ENCODE results near the gene SMAD6. TPM values are rescaled to one million over a fixed set of nuclear protein-coding genes. Genes with fewer than 3 reads are reported as not detected.
"Not testable (repeated sequence)": the region's sequence is repeated elsewhere in the genome, so short reads cannot be mapped to it uniquely, and the experiment has no call there.

SMAD6 gene
- total and polyA plus RNA-seq, 2 experiments from 2014 or later: 1.6 to 15.7 TPM

DNA sequence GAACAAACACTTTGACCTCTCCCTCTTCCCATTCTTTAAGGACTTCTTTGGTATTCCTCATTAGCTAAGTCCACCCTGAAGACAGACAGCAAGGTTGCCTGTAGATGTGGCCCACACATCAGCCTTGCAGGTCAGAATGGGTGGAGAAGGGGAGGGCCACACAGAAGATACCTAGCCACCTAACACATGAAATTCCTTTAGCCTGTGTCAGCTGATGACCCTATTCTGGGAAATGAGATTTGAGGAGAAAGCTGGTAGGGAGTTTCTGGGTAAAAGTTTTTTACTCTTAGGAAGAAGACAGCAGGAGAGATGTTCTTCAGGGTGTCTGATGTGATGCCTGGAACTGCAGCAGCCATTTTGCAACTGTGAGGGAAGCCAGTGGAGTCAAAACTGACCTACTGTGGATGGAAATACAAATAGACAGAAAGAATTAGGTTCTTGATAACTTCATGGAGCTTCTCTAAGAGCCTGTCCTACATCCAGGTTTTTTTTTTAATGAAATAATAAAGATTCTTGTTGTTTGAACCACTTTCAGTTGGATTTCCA, 17.8 kb upstream of the SMAD6 start:
- Mint-ChIP-seq H3K27ac (no peak overlapping the region), H3K36me3 (ENCODE audit: low read depth) (peaks cover 12% of the 10 kb centered on the region), H3K4me1 (peaks cover 9% of the 10 kb centered on the region), H3K27me3 (ENCODE audit: insufficient read depth, low read depth, poor library complexity) (peaks cover 3% of the 10 kb centered on the region), H3K9me3 (peaks cover 13% of the 10 kb centered on the region), H3K4me3 (no peak overlapping the region)
- Histone ChIP-seq H3F3A (replicated peaks; ENCODE audit: low read depth) (no peaks in the 10 kb centered on the region), H3K27ac (ENCODE audit: low read depth) (no peak overlapping the region), H3K36me3 (ENCODE audit: insufficient read depth) (no peaks in the 10 kb centered on the region), H3K4me2 (no peak overlapping the region), H3K27me3 (ENCODE audit: insufficient read depth) (no peaks in the 10 kb centered on the region), H3K4me3 (no peak overlapping the region), H3K79me2 (replicated peaks; ENCODE audit: insufficient read depth) (no peaks in the 10 kb centered on the region), H4K20me1 (replicated peaks; ENCODE audit: insufficient read depth) (no peaks in the 10 kb centered on the region), H3K4me1 (ENCODE audit: insufficient read depth) (peaks cover 9% of the 10 kb centered on the region), H3K9me2 (ENCODE audit: insufficient read depth) (no peaks in the 10 kb centered on the region), H2AFZ (no peak overlapping the region)
- ATAC-seq: no peak
- no peak for DNase-seq (ENCODE audit: low spot score)
- TF ChIP-seq NANOG (IDR thresholded peaks at IDR 0.05; ENCODE audit: borderline replicate concordance): no peak
- TF ChIP-seq STAT1 (IDR thresholded peaks at IDR 0.05; ENCODE audit: unreplicated experiment): no peak

DNA sequence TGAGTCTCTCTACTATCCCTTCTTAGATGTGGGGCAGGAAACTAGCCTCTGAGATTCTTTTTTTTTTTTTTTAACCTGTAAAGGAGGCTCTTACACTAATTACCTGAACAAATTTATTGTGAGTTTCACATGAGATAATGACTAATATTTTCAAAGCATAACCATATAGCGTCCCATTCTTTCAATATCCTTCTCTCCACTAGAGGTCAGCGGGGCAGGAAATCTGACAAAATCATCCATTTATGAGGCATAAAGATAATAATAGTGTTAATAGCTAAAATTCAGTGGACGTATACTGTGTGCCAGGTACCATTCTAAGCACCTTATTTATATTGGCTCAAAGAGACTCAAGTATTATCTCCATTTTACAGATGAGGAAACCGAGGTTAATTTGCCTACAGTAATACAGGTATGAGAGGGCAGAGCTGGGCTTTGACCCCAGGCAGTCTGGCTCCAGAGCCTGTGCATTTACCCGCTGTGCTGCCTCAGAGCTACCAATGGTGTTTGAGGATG, 16.3 kb upstream of the SMAD6 start:
- H3K27ac ChIP-seq (ENCODE audit: low read depth): no peak overlapping the region
- H3K36me3 Mint-ChIP-seq (ENCODE audit: low read depth): peaks cover 9% of the 10 kb centered on the region
- H2AFZ ChIP-seq: no peak overlapping the region

DNA sequence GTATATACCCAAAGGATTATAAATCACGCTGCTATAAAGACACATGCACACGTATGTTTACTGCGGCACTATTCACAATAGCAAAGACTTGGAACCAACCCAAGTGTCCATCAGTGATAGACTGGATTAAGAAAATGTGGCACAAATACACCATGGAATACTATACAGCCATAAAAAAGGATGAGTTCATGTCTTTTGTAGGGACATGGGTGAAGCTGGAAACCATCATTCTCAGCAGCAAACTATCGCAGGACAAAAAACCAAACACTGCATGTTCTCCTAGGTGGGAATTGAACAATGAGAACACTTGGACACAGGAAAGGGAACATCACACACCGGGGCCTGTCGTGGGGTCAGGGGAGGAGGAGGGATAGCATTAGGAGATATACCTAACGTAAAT, 11.1 kb upstream of the SMAD6 start:
- not testable (repeated sequence) for H3K4me1 Mint-ChIP-seq; H3K27ac ChIP-seq (ENCODE audit: low read depth); DNase-seq (ENCODE audit: low spot score); H3K4me2 ChIP-seq; H3K27ac Mint-ChIP-seq; H4K20me1 ChIP-seq (replicated peaks; ENCODE audit: insufficient read depth); H3K27me3 ChIP-seq (ENCODE audit: insufficient read depth); H2AFZ ChIP-seq; H3K36me3 Mint-ChIP-seq (ENCODE audit: low read depth); H3K36me3 ChIP-seq (ENCODE audit: insufficient read depth); H3K9me2 ChIP-seq (ENCODE audit: insufficient read depth); H3K4me3 ChIP-seq; H3K4me1 ChIP-seq (ENCODE audit: insufficient read depth); H3K9me3 Mint-ChIP-seq; H3K27me3 Mint-ChIP-seq (ENCODE audit: insufficient read depth, low read depth, poor library complexity); H3F3A ChIP-seq (replicated peaks; ENCODE audit: low read depth); H3K4me3 Mint-ChIP-seq; ATAC-seq; H3K79me2 ChIP-seq (replicated peaks; ENCODE audit: insufficient read depth)

More for the DNA sequence above, 16.3 kb upstream of the SMAD6 start:
- Mint-ChIP-seq H3K27ac (no peak overlapping the region), H3K9me3 (peaks cover 11% of the 10 kb centered on the region), H3K4me1 (no peaks in the 10 kb centered on the region), H3K4me3 (no peak overlapping the region), H3K27me3 (ENCODE audit: insufficient read depth, low read depth, poor library complexity) (peaks cover 3% of the 10 kb centered on the region)
- no peaks in the 10 kb centered on the region for H3K4me1 ChIP-seq (ENCODE audit: insufficient read depth)
- H3K27me3 ChIP-seq (ENCODE audit: insufficient read depth): no peaks in the 10 kb centered on the region
- no peaks in the 10 kb centered on the region for H3F3A ChIP-seq (replicated peaks; ENCODE audit: low read depth)
- no peaks in the 10 kb centered on the region for H3K36me3 ChIP-seq (ENCODE audit: insufficient read depth)
- H3K4me2 ChIP-seq: no peak overlapping the region
- no peaks in the 10 kb centered on the region for H3K79me2 ChIP-seq (replicated peaks; ENCODE audit: insufficient read depth)
- no peak for DNase-seq (ENCODE audit: low spot score)
- no peaks in the 10 kb centered on the region for H4K20me1 ChIP-seq (replicated peaks; ENCODE audit: insufficient read depth)
- no peak overlapping the region for H3K4me3 ChIP-seq
- TF ChIP-seq ZNF331 (CRISPR knock-in tag; IDR thresholded peaks at IDR 0.05; ENCODE audit: low read depth): no peak
- TF ChIP-seq, protein P1, sequence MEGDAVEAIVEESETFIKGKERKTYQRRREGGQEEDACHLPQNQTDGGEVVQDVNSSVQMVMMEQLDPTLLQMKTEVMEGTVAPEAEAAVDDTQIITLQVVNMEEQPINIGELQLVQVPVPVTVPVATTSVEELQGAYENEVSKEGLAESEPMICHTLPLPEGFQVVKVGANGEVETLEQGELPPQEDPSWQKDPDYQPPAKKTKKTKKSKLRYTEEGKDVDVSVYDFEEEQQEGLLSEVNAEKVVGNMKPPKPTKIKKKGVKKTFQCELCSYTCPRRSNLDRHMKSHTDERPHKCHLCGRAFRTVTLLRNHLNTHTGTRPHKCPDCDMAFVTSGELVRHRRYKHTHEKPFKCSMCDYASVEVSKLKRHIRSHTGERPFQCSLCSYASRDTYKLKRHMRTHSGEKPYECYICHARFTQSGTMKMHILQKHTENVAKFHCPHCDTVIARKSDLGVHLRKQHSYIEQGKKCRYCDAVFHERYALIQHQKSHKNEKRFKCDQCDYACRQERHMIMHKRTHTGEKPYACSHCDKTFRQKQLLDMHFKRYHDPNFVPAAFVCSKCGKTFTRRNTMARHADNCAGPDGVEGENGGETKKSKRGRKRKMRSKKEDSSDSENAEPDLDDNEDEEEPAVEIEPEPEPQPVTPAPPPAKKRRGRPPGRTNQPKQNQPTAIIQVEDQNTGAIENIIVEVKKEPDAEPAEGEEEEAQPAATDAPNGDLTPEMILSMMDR (conservative IDR thresholded peaks at IDR 0.05; ENCODE audit: low read depth in 2 of 2): peak; percentile 44 to 61
- ATAC-seq: no peak
- no peaks in the 10 kb centered on the region for H3K9me2 ChIP-seq (ENCODE audit: insufficient read depth)
